Measurements from ENCODE around the gene DFFB. TPM values are rescaled to one million over a fixed set of nuclear protein-coding genes. Genes with fewer than 3 reads are reported as not detected.

The DFFB gene
- polyA plus RNA-seq, 1 donor, result 4.6 TPM

- no peak for DNase-seq (ENCODE audit: low read depth)
Observed at GRCh38 chr1:3872546-3872945, 15.3 kb downstream of the DFFB start.

- no peak for DNase-seq (ENCODE audit: low read depth)
Observed at GRCh38 chr1:3874736-3875135, 17.5 kb downstream of the DFFB start.

- no peak for DNase-seq (ENCODE audit: low read depth)
Observed at GRCh38 chr1:3876716-3877115, 19.4 kb downstream of the DFFB start.

- DNase-seq (ENCODE audit: low read depth), result no peak
Observed at GRCh38 chr1:3879099-3879498, 21.8 kb downstream of the DFFB start.

- DNase-seq (ENCODE audit: low read depth), result no peak
Observed at GRCh38 chr1:3879787-3880428, 22.6 kb downstream of the DFFB start.

- DNase-seq (ENCODE audit: low read depth), result no peak
Observed at GRCh38 chr1:3880429-3881192, 23.3 kb downstream of the DFFB start.

- DNase-seq (ENCODE audit: low read depth), result no peak
Observed at GRCh38 chr1:3881193-3881480, 23.9 kb downstream of the DFFB start.

- DNase-seq (ENCODE audit: low read depth), result no peak
Observed at GRCh38 chr1:3883194-3883925, 26.1 kb downstream of the DFFB start.

- no peak for DNase-seq (ENCODE audit: low read depth)
Observed at GRCh38 chr1:3884966-3885365, 27.7 kb downstream of the DFFB start.

GRCh38 chr1:3885611-3886010 lies 28.3 kb downstream of the DFFB start:
- no peak for DNase-seq (ENCODE audit: low read depth)

GRCh38 chr1:3886106-3886670 lies 28.9 kb downstream of the DFFB start:
- DNase-seq (ENCODE audit: low read depth), result no peak

- no peak for DNase-seq (ENCODE audit: low read depth)
Observed at GRCh38 chr1:3886691-3887090, 29.4 kb downstream of the DFFB start.

- no peak for DNase-seq (ENCODE audit: low read depth)
Observed at GRCh38 chr1:3888301-3888700, 31.0 kb downstream of the DFFB start.

- no peak for DNase-seq (ENCODE audit: low read depth)
Observed at GRCh38 chr1:3889936-3890335, 32.7 kb downstream of the DFFB start.

GRCh38 chr1:3890389-3891328 lies 33.4 kb downstream of the DFFB start:
- no peak for DNase-seq (ENCODE audit: low read depth)

GRCh38 chr1:3891329-3891865 lies 34.1 kb downstream of the DFFB start:
- DNase-seq (ENCODE audit: low read depth), result no peak

GRCh38 chr1:3892748-3893147 lies 35.5 kb downstream of the DFFB start:
- no peak for DNase-seq (ENCODE audit: low read depth)

- DNase-seq (ENCODE audit: low read depth), result no peak
Observed at GRCh38 chr1:3893190-3893589, 35.9 kb downstream of the DFFB start.

GRCh38 chr1:3894626-3895278 lies 37.5 kb downstream of the DFFB start:
- no peak for DNase-seq (ENCODE audit: low read depth)

- no peak for DNase-seq (ENCODE audit: low read depth)
Observed at GRCh38 chr1:3895279-3895950, 38.1 kb downstream of the DFFB start.

Measured in forelimb muscle (tissue), 1 donor.